Femur (tissue), 1 donor: ENCODE data around the gene PCNX4.

Experiments used
- DNase-seq: peaks from one replicate; pipeline ENCODE4 v3.0.0-alpha.2; 2017

PCNX4 gene

GRCh38 chr14:60210703-60211102 is 119.0 kb downstream of the PCNX4 start:
- no peak for DNase-seq

- DNase-seq, result no peak
Measured at GRCh38 chr14:60211153-60211552, 119.4 kb downstream of the PCNX4 start.

GRCh38 chr14:60212503-60213371 is 121.0 kb downstream of the PCNX4 start:
- no peak for DNase-seq

GRCh38 chr14:60214003-60214402 is 122.3 kb downstream of the PCNX4 start:
- DNase-seq, result no peak

GRCh38 chr14:60214415-60215126 is 122.8 kb downstream of the PCNX4 start:
- no peak for DNase-seq

GRCh38 chr14:60215127-60215444 is 123.4 kb downstream of the PCNX4 start:
- DNase-seq, result no peak

GRCh38 chr14:60215520-60216420 is 124.0 kb downstream of the PCNX4 start:
- DNase-seq, result no peak

GRCh38 chr14:60217713-60218112 is 126.0 kb downstream of the PCNX4 start:
- no peak for DNase-seq
